ENCODE results near the gene MAPK13.

MAPK13 gene

GRCh38 chr6:36160147-36160760, 29.9 kb downstream of the MAPK13 start:
- no peak for DNase-seq

- peak; percentile 18 for DNase-seq
Observed at GRCh38 chr6:36169023-36170007, 39.0 kb downstream of the MAPK13 start.

- DNase-seq = no peak
Observed at GRCh38 chr6:36170704-36171103, 40.4 kb downstream of the MAPK13 start.

GRCh38 chr6:36171573-36171972, 41.3 kb downstream of the MAPK13 start:
- no peak for DNase-seq

GRCh38 chr6:36177166-36177565, 46.9 kb downstream of the MAPK13 start:
- peak; percentile 47 for DNase-seq

GRCh38 chr6:36178544-36178943, 48.2 kb downstream of the MAPK13 start:
- DNase-seq = no peak

- no peak for DNase-seq
Observed at GRCh38 chr6:36180126-36180525, 49.8 kb downstream of the MAPK13 start.

GRCh38 chr6:36184311-36184710, 54.0 kb downstream of the MAPK13 start:
- DNase-seq = no peak

- no peak for DNase-seq
Observed at GRCh38 chr6:36186199-36186598, 55.9 kb downstream of the MAPK13 start.

- no peak for DNase-seq
Observed at GRCh38 chr6:36187446-36187845, 57.1 kb downstream of the MAPK13 start.
